DOHH2 (cell line): Measurements from ENCODE around the gene SEC16A.

Experiments used
- CTCF ChIP-seq: fragments of 200-600 bp; sonication (generic); IDR thresholded peaks from one replicate; pipeline ENCODE4 v1.5.1; 2014; ENCODE audit warnings: antibody characterized with exemption, mild to moderate bottlenecking, low read depth, low read length; ENCODE audit not compliant: poor library complexity, severe bottlenecking
- EZH2phosphoT487 ChIP-seq: fragments of 200-600 bp; sonication (generic); IDR thresholded peaks from 2 replicates; pipeline ENCODE4 v1.6.1; 2017; ENCODE audit warnings: borderline replicate concordance, mild to moderate bottlenecking, antibody characterized with exemption, low read length, moderate library complexity, mixed read lengths

- TF ChIP-seq CTCF = no peak
- TF ChIP-seq EZH2phosphoT487 = no peak
Observed at GRCh38 chr9:136525207-136525606, 42.4 kb upstream of the SEC16A start.
